T-helper 1 cell treated with Interleukin-12 subunit alpha and Interleukin-12 subunit beta and Interleukin-4 antibody, amounts not matched to agents 30 μg/mL and 1 μg/mL, for 36 hours (primary cell): ENCODE measurements around the gene CABP7.

Source experiments
- H3K27ac Mint-ChIP-seq: one replicate; pipeline ENCODE4 v1.8.0; 2021; ENCODE audit warnings: mild to moderate bottlenecking, mixed read lengths
- H3K27me3 Mint-ChIP-seq: one replicate; pipeline ENCODE4 v1.8.0; 2021; ENCODE audit warnings: low read depth, mixed read lengths
- H3K36me3 Mint-ChIP-seq: one replicate; pipeline ENCODE4 v1.8.0; 2021; ENCODE audit warnings: low read depth, mixed read lengths
- H3K4me1 Mint-ChIP-seq: one replicate; pipeline ENCODE4 v1.8.0; 2021; ENCODE audit warnings: low read depth, mixed read lengths
- H3K4me3 Mint-ChIP-seq: one replicate; pipeline ENCODE4 v1.8.0; 2021; ENCODE audit warnings: mild to moderate bottlenecking, moderate library complexity, mixed read lengths
- H3K9me3 Mint-ChIP-seq: one replicate; pipeline ENCODE4 v1.8.0; 2021; ENCODE audit warnings: mixed read lengths

CABP7 gene

GRCh38 chr22:29719899-29720645 is at the start of gene CABP7:
TSS of gene CABP7 (plus strand) at chr22:29720003. CDS start at chr22:29720425, 422 bp downstream.
- Mint-ChIP-seq H3K4me3 (no peak within 1 kb of the TSS), H3K27ac (no peak within 1 kb of the TSS), H3K4me1 (peaks cover 3% of the 10 kb centered on the region), H3K27me3 (peaks cover 38% of the 10 kb centered on the region), H3K9me3 (no peaks in the 10 kb centered on the region), H3K36me3 (no peaks in the 10 kb centered on the region)

DNA sequence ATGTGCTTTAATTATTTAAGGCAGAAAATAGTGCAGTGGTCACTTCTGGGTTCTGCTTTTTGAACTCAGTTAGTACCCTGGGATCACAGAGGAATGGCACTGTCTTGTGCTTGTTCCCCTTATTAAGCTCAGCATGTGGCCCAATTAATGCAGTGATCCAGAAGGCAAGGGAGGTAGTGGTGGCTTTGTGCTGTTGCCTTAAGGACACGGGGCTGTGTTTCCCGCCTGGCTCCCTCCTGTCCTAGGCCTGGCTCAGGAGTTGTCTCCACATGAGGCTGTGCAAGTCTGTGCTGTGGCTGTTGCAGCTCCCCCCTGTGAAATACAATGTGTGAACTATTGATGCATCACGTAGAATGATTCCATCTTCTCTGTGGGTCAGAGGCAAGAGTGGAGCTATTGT is 49.2 kb upstream of the CABP7 start:
- Mint-ChIP-seq H3K27me3 (no peaks in the 10 kb centered on the region), H3K36me3 (peaks cover 25% of the 10 kb centered on the region), H3K4me3 (no peak overlapping the region), H3K4me1 (no peaks in the 10 kb centered on the region), H3K27ac (no peak overlapping the region), H3K9me3 (no peaks in the 10 kb centered on the region)

DNA sequence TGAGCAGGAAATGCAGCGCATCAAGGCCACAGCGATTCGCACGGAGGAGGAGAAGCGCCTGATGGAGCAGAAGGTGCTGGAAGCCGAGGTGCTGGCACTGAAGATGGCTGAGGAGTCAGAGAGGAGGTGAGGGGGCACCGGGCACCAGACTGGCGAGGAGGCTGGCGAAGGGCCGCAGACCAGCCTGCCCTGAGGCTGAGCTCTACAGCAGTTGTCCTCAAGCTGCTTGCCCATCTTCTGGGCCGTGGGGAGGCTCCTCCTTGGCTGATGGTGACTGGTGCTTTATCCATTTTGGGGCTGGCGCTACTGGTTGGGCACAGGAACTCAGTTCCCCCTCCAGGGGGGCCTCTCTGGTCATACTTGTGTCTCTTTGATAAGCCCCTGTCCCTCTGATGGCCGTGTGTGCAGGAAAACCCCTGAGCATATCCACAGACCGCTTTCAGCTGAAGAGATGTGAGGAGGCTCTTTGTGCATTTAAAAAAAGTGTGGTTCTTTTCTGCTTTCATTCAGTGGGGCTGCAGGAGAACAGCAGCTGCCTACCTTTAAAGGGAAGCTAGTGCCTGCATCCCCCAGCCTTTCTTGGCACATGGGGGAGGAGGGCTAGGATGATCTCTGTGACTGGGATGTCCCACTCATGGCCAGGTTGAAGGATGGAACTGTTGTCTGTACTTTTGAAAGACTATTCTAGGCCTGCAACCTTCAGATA is 46.3 kb upstream of the CABP7 start:
- Mint-ChIP-seq H3K27me3 (no peaks in the 10 kb centered on the region), H3K4me1 (no peaks in the 10 kb centered on the region), H3K36me3 (peaks cover 33% of the 10 kb centered on the region), H3K4me3 (no peak overlapping the region), H3K27ac (no peak overlapping the region), H3K9me3 (no peaks in the 10 kb centered on the region)

DNA sequence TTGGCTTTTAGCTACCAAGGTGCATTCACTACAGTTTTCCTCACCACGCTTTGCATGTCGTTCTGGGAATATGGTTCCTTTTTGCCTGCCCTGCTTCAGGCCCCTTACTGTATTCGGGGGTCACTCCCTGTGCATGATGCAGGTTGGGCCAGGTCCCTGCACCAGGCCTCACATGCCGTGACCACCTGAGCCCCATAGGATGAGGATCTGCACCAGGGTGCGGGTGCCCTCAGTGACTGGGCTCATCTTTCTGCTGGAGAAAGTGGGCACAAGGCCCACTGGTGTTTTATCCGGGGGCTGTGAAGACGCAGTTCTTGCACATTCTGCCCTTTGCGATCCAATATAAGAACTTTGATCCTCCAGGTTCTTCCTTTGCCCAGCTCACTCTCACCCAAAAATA is 45.7 kb upstream of the CABP7 start:
- Mint-ChIP-seq H3K27me3 (no peaks in the 10 kb centered on the region), H3K27ac (no peak overlapping the region), H3K4me1 (no peaks in the 10 kb centered on the region), H3K36me3 (peaks cover 30% of the 10 kb centered on the region), H3K4me3 (no peak overlapping the region), H3K9me3 (no peaks in the 10 kb centered on the region)

GRCh38 chr22:29679316-29679715 is 40.5 kb upstream of the CABP7 start:
- Mint-ChIP-seq H3K36me3 (peaks cover 35% of the 10 kb centered on the region), H3K9me3 (no peaks in the 10 kb centered on the region), H3K27me3 (no peaks in the 10 kb centered on the region), H3K27ac (no peak overlapping the region), H3K4me3 (no peak overlapping the region), H3K4me1 (no peaks in the 10 kb centered on the region)

DNA sequence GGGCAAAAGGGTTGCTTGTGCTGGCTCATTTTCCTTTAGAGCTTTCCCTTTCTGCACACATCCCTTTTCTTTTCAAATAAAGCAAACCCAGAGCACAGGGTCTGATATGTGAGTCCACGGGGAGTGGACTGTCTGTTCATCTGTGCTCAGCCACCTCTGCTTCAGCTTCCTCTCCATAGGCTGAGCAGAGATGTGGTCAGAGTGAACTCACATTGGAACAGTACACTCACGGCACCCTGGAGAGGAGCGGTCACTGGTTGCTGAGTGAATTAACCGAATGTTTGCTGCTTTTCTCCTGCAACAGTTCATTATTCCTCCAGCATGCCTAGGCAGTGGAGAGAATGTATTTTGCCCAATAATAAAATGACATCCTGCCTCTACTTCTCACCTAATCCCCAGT is 36.3 kb upstream of the CABP7 start:
- Mint-ChIP-seq H3K36me3 (peaks cover 24% of the 10 kb centered on the region), H3K4me3 (no peak overlapping the region), H3K4me1 (no peaks in the 10 kb centered on the region), H3K9me3 (no peaks in the 10 kb centered on the region), H3K27ac (no peak overlapping the region), H3K27me3 (no peaks in the 10 kb centered on the region)

DNA sequence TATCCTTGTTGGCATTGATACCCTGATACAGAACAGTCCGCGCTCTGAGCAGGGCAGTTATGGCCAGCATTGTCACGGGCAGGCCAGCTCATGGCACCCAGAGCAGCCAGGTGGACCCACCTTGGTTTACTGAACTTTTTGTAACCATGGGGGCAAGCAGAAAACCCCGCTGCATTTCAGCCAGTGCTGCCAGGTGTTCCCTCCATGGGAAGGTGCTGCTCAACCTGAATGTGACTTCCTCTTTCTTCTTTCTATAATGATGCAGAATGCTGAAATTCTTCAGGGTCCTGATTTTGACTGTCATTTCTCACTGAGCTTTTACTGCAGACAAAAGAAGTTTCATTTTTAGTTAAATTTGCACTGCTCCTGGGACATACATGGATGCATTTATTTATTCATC is 35.6 kb upstream of the CABP7 start:
- H3K27ac Mint-ChIP-seq: no peak overlapping the region
- H3K4me1 Mint-ChIP-seq: no peaks in the 10 kb centered on the region
- peaks cover 23% of the 10 kb centered on the region for H3K36me3 Mint-ChIP-seq
- H3K4me3 Mint-ChIP-seq: no peak overlapping the region
- no peaks in the 10 kb centered on the region for H3K9me3 Mint-ChIP-seq
- no peaks in the 10 kb centered on the region for H3K27me3 Mint-ChIP-seq

DNA sequence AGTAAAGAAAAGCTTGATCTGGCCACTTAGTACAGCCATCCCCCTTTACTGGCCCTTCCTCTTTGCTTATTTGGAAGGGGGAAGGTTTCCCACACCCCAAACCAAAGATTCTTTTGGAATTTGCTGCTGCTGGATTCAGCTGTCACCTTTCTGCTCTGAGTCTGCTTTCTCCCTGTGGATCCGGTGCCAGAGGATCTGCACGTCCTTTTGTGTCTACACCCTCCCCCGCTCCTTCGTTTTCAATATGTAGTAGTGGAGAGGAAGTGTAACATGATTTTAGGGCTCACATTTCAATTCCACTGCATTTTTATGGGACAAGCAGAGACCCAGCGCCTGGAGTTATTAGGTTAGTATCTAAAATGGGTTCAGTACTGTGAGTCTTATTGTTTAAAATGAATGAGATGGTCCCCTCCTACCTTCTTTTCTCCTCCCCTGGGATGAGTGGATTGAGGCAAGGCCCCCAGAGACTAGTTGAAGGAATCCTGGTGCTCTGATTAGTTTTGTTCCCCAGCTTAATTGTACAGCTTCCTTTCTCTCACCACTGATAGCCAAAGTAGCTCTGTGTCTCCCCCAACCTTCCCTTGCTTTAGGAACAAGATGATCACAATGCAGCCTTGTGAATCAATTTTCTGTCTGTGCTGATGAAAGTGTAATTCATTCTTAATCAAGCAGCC is 30.5 kb upstream of the CABP7 start:
- Mint-ChIP-seq H3K4me3 (no peak overlapping the region), H3K27ac (no peak overlapping the region), H3K36me3 (peaks cover 12% of the 10 kb centered on the region), H3K9me3 (no peaks in the 10 kb centered on the region), H3K27me3 (no peaks in the 10 kb centered on the region), H3K4me1 (no peaks in the 10 kb centered on the region)

DNA sequence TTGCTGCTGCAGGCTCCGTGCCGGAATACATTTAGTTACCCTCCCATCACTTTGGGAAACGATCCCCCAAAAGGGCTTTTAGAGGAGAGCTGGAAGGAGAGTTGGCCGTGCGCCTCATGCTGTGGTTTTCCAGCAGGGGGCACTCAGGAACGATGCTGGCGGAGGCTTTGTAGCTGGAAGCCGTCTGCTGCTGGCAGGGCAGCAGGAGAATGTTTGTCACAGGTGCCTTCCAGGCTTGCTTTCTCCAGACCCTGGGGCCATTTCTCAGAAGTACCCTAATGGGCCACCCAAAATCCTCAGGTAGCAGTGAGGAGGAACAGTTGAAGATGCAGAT is 30.0 kb upstream of the CABP7 start:
- Mint-ChIP-seq H3K4me1 (no peaks in the 10 kb centered on the region), H3K4me3 (no peak overlapping the region), H3K27ac (no peak overlapping the region), H3K9me3 (no peaks in the 10 kb centered on the region), H3K36me3 (peaks cover 12% of the 10 kb centered on the region), H3K27me3 (no peaks in the 10 kb centered on the region)

GRCh38 chr22:29690476-29690875 is 29.3 kb upstream of the CABP7 start:
- no peaks in the 10 kb centered on the region for H3K27me3 Mint-ChIP-seq
- no peaks in the 10 kb centered on the region for H3K4me1 Mint-ChIP-seq

GRCh38 chr22:29691636-29692326 is 28.0 kb upstream of the CABP7 start:
- H3K27ac Mint-ChIP-seq: no peak overlapping the region
- H3K9me3 Mint-ChIP-seq: no peaks in the 10 kb centered on the region
- peaks cover 7% of the 10 kb centered on the region for H3K36me3 Mint-ChIP-seq
- no peaks in the 10 kb centered on the region for H3K27me3 Mint-ChIP-seq
- no peaks in the 10 kb centered on the region for H3K4me1 Mint-ChIP-seq
- H3K4me3 Mint-ChIP-seq: no peak overlapping the region

More at GRCh38 chr22:29690476-29690875, 29.3 kb upstream of the CABP7 start:
- Mint-ChIP-seq H3K9me3 (no peaks in the 10 kb centered on the region), H3K27ac (no peak overlapping the region), H3K36me3 (peaks cover 12% of the 10 kb centered on the region), H3K4me3 (no peak overlapping the region)

GRCh38 chr22:29692327-29692640 is 27.5 kb upstream of the CABP7 start:
- Mint-ChIP-seq H3K36me3 (peaks cover 2% of the 10 kb centered on the region), H3K27ac (no peak overlapping the region)

DNA sequence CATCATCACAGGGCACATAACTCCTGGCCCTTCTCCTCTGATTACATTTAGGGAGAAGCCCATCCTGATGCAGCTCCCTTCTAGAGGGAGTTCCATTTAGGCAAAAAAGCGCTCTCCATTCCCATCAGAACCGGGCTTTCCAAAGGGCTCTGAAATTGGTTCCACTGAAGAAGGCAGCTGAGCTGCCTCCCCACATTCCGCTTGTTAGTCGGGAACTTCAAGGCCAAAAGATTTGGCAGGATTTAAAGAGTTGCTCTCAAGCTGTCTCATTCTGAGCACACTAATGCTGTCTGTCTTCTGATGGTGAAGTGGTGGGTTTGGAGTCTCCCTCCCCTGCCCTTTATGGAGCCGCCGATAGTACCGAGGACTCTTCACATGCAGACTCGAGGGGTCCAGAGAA is 26.6 kb upstream of the CABP7 start:
- H3K27me3 Mint-ChIP-seq: no peaks in the 10 kb centered on the region
- no peaks in the 10 kb centered on the region for H3K9me3 Mint-ChIP-seq
- peaks cover 2% of the 10 kb centered on the region for H3K36me3 Mint-ChIP-seq
- H3K27ac Mint-ChIP-seq: no peak overlapping the region
- H3K4me3 Mint-ChIP-seq: no peak overlapping the region
- no peaks in the 10 kb centered on the region for H3K4me1 Mint-ChIP-seq

More at GRCh38 chr22:29692327-29692640, 27.5 kb upstream of the CABP7 start:
- H3K4me1 Mint-ChIP-seq: no peaks in the 10 kb centered on the region
- no peaks in the 10 kb centered on the region for H3K9me3 Mint-ChIP-seq
- no peaks in the 10 kb centered on the region for H3K27me3 Mint-ChIP-seq
- no peak overlapping the region for H3K4me3 Mint-ChIP-seq

- no peak overlapping the region for H3K4me3 Mint-ChIP-seq
- H3K27me3 Mint-ChIP-seq: no peaks in the 10 kb centered on the region
- H3K9me3 Mint-ChIP-seq: no peaks in the 10 kb centered on the region
- H3K4me1 Mint-ChIP-seq: no peaks in the 10 kb centered on the region
- H3K27ac Mint-ChIP-seq: no peak overlapping the region
- peaks cover 2% of the 10 kb centered on the region for H3K36me3 Mint-ChIP-seq
Measured at GRCh38 chr22:29693671-29694070, 26.1 kb upstream of the CABP7 start.
